NCI-H187 (cell line): ENCODE results near the gene KRT17.

Source experiments
- DNase-seq, 2 experiments: peaks; one replicate each; lab custom pipeline; 2025; lab: John Stamatoyannopoulos, UW

The KRT17 gene

GRCh38 chr17:41571561-41572434 is 52.6 kb downstream of the KRT17 start, which contains the start of gene KRT9:
Gene KRT9 (minus strand): TSS chr17:41572059. CDS start chr17:41571992, 67 bp downstream.
- no peak for DNase-seq
